ENCODE data around the gene ITIH1. TPM values are rescaled to one million over a fixed set of nuclear protein-coding genes. Genes with fewer than 3 reads are reported as not detected.

ITIH1 gene
- polyA plus RNA-seq, 1 donor = not detected

DNA sequence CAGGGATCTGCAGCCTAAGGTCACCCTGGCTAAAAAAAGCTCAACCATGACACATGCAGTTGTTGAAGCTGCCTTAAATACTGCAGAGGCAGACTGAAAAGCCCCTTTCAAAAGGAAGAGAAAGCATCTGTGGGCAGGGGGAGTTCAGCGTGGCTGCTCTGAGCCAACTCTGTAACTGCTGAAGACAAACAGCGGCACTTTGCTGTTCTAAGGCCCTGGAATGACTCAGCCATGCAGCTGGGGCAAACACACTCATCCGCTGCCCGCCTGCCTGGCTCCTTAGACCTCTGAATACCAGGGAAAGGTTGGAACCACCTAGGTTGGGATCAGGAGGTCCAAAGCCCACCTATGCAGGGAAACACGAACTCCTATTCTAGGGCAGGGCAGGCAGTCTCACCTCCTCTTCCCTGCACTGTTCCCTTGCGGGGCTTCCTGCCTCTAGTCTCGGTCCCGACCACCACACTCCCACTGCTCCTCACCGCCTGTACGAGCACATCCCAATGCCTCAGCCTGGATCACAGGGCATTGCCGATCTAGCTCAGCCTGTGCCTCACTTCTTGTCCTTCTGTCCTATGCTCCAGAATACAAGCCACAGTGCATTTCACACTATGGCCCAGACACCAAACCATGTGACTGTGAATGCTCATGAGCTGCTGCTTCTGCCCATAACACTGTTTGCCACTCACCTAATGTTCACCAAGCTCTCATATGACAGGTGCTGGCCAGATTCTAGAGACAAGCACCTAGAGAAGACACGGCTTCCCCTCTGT is 64.0 kb downstream of the ITIH1 start:
- DNase-seq = no peak

Other genes starting within 250 kb of the ITIH1 start
- 159 TPM for gene NT5DC2, start 243.7 kb upstream of the ITIH1 start, polyA plus RNA-seq (ENCODE audit: insufficient read length)
- 14.0 TPM for gene UQCC5, start 241.0 kb upstream of the ITIH1 start, polyA plus RNA-seq (ENCODE audit: insufficient read length)
- gene PBRM1, start 91.7 kb upstream of the ITIH1 start, polyA plus RNA-seq (ENCODE audit: insufficient read length) = 70.0 TPM
- gene GNL3, start 91.6 kb upstream of the ITIH1 start, polyA plus RNA-seq (ENCODE audit: insufficient read length) = 113 TPM
- 139 TPM for gene GLT8D1, start 71.8 kb upstream of the ITIH1 start, polyA plus RNA-seq (ENCODE audit: insufficient read length)
- gene SPCS1, start 71.5 kb upstream of the ITIH1 start, polyA plus RNA-seq (ENCODE audit: insufficient read length) = 150 TPM
- 31.5 TPM for gene NEK4, start 6.7 kb upstream of the ITIH1 start, polyA plus RNA-seq (ENCODE audit: insufficient read length)
- gene ITIH3, start 17.2 kb downstream of the ITIH1 start, polyA plus RNA-seq (ENCODE audit: insufficient read length) = 5.7 TPM
- 15.6 TPM for gene ITIH4, start 53.1 kb downstream of the ITIH1 start, polyA plus RNA-seq (ENCODE audit: insufficient read length)
- gene MUSTN1, start 57.4 kb downstream of the ITIH1 start, polyA plus RNA-seq (ENCODE audit: insufficient read length) = 0.38 TPM
- 17.6 TPM for gene STIMATE, start 119.9 kb downstream of the ITIH1 start, polyA plus RNA-seq (ENCODE audit: insufficient read length)